NCI-H1436 treated with DMSO at 0.1 percent for 48 hours (cell line): ENCODE results near the gene SULT4A1.
A peak's percentile ranks its signal among the peaks of the same experiment; 100 is the strongest.
"Not testable (repeated sequence)": the region's sequence is repeated elsewhere in the genome, so short reads cannot be mapped to it uniquely, and the experiment has no call there.

ENCODE experiments used
- DNase-seq: peaks from one replicate; lab custom pipeline; 2025; lab: John Stamatoyannopoulos, UW

SULT4A1 gene

DNA sequence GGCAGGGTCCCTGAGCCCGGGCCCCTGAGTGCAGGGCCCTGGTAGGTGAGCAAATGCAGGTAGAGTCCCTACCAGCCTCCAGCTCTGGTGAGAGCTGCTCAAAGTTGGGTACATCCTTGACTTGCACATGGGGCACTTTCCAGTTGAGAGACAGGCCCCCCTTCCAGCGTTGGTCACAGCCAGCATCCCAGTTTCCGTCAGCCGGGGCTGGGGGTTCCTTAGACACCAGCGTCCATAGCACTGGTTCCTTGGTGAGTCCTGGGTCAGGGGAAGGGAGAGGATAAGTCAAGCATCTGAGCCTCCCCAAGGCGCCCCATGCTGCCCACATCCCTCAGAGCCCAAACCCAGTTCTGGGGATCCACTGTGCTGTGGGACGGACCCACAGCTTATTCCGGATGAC lies 23.9 kb upstream of the SULT4A1 start:
- DNase-seq = no peak

DNA sequence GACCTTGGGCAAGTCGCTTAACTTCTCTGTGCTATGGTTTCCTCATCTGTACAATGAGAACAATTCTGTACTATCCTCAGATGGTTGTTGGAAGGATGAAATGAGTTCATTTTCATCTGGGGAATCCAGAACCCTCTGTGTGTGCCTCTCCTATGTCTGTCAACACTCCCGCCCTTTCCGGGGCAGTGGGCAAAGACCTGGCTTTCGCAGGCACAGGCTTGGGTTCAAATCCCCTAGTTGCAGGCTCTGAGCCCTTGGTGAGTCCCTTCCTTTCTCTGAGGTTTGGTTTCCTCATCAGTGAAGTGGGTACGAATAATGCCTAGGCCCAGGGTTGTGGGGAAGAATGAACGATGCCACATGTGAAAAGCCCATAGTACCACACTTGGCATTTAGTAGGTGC lies 23.5 kb upstream of the SULT4A1 start:
- DNase-seq = no peak

DNA sequence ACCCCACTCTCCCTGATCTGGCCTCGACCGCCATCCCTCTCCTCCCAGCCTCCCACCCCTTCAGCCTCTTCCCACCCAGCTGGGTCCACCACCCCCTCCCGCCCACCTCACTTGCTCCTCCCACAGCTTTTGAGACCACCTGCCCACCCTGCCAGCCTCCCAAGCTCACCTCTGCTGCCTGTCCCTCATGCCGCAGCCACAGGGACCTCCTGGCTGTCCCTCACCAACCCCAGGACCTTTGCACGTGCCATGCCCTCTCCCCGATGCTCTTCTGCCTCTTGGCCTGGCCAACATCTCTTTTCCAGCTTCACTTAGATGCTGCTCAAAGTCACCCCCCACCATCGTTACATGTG lies 23.0 kb upstream of the SULT4A1 start:
- DNase-seq = no peak

DNA sequence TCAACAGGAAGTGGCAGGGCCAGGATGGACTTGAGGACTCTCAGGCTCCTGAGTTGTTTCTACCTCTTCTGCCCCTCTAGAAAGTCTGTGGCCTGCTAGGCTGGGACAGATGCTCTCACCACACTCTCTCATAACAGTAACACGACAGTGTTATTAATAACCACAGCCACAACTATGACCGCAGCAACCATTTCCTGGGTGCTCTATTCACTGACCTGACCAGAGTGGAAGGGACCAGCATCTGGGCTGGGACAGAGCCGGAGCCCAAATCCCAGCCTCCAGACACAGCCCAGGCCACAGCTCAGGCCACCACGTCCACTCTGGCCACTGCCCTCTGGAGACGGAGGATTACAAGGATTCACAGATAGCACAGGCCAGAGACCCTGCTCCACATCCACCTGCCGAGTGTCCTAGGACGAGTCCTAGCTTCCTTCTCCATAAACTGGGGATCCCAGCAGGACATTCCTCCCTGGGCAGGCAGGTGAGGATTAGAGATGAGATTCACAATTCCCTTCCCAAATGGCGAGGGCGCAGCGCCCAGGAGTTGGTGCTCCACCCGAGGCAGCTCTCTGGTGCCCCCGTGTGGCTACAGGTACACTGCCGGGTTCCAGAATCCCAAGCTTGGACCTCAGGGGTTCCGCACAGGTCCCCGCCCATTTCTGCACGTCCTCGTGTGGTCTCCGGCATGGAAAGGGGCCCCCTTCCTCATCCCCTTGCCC lies 22.4 kb upstream of the SULT4A1 start:
- no peak for DNase-seq

DNA sequence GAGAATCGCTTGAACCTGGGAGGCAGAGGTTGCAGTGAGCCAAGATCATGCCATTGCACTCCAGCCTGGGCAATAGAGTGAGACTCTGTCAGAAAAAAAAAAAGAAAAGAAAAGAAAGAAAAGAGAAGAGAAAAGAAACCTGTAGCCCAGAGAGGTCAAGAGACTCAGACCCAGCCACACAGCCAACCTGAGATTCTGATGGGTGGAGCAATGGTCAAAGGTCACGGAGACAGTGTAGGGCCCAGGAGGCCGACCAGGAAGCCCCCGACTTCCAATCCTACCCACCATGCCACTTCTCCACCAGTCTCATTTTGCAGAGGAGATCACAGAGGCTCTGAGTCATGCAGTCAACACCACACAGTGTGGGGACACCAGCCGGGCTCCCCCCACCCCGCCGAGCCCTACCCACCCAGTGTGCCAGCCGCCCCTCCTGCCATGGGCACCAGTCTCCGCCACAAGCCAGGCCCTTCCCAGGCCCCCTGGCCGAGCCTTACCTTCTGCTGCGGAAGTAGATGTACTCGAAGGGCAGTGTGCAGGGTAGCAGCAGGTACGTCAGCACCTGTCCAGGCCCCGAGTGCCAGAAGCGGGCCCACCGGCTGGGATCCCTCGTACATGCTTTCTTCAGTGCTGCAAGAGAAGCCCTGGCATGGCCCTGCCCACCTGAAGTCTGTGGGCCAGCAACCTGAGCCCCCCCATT lies 21.6 kb upstream of the SULT4A1 start:
- no peak for DNase-seq

DNA sequence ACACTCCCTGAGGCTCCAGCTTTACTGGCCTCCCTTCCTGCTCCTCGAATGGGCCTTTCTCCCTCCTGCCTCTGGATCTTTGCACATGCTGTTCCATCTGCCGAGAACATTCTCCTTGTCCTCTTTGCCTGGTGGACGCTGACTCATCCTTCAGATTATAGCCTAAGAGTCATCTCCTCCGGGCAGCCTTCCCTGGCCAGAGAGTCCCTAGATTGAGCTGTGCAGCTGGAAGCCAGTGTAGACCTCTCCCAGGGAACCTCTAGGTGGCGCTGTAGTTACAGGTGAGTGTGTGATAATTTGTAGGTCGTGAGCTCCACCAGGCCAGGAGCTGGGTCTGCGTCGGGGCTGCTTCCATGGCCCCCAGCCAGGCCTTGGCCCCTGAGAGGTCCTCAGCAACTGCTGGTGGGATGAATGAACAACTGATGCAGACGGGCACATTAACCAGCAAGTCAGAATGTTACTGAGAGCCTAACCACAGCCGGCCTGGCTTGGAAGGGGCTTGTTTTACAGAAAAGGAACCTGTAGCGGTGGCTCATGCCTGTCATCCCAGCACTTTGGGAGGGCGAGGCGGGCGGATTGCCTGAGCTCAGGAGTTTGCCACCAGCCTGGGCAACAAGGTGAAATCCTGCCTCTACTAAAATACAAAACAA lies 20.8 kb upstream of the SULT4A1 start:
- DNase-seq = peak; percentile 3

DNA sequence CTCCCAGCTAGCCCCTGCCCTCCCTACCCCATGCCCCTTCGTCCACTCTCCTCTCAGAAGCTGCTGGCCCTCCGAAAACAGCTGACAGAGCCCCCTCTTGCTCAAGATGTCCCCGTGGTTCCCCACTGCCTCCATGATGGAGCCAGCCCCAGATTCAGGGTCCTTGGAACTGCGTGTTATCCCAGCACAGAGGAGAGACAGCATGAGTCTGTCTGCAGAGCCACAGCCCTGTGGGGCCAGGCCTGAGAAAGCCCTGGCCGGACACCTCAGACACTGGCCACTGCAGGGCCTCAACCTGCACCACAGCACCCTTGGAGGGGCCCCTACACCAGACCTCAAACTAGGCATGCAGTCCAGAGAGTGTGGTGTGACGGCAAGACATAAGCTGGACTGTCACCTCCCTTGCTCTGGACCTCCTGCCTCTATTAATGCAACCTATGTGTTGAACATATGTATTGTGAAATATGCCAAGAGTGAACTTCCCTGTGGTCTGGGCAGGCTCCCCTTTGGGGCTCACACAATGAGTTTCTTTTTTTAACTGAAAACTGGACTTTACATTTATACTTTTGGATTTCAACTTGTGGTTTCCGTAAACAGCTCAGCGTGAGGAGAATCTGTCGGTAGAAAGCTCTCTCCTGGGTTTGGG lies 19.9 kb upstream of the SULT4A1 start:
- DNase-seq = no peak

DNA sequence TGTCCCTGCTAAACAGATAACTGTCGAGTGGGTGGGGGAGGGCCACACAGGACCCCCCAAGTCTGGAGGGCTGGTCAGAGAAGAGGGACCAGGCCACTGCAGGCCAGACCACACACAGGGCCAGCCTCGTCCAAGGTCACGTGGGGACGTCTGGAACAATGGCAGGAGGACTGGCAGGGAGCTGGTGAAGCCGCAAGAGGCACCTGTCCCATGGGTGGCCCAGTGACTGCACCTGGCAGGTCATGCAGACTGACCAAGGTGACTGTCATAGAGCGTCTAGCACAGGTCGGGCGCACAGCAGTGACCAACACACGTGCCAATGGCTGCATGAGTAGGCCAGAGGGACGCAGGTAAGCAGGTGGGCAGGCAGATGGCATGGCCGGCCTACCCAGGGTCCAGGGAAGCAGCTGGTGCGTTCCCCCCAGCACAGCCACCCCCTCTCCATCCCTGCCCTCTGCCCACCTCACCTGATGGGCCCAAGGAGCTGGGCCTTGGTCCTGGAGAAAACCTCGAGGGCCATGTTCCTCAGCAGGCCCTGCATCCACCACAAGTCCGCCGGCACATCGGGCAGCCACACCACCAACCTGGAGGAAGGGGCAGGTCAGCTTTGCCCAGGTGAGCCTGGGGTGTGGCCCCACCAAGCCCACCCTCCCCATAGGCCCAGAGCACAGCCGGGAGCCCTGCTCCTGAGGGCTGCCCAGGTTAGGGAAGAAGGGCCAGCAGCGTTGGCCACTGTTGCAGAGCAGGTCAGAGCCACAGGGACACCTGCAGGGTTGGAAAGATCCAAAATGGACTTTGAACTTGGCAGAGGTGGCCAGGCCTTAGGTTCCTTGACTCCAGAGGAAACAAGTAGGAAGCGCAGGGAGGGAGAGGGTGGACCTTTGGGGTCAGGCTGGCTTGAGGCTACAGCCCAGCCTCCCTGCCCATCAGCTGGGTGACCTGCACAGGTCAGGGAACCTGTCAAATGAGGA lies 19.1 kb upstream of the SULT4A1 start:
- no peak for DNase-seq

DNA sequence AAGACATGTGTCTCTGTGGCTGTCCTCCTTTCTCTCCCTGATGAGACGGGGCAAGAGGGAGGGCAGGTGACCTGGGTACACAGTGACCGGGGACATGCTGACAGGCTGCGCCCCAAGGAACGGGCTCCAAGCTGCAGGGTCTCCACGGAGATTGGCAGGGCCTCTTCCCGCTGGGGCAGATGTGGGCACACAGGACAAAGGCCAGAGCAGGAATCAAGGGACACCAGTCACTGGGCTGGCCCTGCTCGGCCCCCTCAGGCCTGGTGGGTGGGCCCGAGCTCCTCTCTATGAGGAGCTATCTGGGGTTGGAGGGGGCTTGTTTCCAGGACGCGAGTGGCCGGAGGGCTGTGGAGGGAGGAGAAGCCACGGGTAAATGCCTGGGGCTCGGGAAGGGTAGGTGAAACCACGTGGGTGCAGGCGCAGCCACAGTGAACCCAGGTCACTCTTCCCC lies 18.3 kb upstream of the SULT4A1 start:
- no peak for DNase-seq

DNA sequence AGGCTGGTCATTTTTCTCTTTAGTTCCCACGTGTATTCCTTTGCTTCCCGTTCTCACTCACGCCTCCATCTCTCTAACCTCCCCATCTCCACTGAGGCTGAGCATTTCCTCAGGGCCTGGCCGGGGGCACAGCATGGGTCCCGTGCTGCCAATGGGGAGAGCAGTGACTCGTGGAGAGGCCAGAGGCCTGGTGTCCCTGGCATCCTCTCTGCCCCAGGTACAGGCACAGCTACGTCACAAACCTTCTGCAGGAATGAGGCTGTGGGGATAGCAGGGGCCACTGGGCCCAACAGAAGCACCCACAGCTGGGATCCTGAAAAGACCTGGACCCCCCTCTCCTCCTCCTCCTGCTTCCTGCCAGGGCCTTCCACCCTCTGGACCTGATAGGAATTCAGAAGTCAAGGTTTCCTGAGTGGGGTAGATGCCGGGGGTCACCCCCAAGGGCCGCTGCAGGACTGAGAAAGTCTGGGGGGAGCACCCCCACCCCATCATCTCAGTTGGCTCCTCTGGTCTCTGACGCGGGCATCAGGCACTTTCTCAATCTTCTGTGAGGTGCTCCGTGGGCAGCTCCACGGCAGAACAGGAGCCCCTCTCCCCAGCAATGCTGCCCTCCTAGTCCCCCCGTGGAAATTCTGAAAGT lies 17.7 kb upstream of the SULT4A1 start:
- no peak for DNase-seq

DNA sequence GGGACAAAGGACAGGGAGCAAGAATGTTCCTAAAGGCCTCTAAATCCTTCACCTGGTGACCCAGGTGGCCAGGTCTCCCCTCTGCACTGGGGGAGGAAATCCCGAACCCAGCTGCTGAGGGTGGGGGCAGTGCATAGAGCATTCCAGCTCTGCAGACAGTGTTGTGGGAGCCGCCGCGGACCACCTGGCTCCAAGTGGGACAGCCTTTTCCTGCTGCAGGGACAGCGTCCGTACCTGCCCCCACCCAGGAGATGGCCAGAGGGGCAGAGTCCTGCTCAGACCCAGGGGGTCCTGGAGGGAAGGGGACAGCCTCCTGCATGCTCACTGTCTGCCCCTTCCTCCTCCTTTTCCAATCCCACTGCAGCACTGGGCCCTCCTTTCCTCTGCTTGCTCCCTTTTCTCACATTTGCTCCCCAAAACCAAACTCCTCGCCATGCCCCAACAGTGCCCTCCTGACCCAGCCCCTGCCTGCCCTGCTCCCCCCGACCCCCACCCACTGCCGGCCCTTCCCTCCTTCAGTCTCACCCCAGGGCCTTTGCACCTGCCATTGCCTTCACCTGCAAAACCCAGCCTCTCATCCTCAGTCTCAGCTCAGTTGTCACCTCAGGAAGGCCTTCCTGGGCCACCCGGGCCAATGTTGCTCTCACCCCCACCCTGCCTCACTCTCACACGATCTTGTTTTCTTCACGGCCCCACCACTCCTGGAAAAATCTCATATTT lies 16.7 kb upstream of the SULT4A1 start:
- no peak for DNase-seq

DNA sequence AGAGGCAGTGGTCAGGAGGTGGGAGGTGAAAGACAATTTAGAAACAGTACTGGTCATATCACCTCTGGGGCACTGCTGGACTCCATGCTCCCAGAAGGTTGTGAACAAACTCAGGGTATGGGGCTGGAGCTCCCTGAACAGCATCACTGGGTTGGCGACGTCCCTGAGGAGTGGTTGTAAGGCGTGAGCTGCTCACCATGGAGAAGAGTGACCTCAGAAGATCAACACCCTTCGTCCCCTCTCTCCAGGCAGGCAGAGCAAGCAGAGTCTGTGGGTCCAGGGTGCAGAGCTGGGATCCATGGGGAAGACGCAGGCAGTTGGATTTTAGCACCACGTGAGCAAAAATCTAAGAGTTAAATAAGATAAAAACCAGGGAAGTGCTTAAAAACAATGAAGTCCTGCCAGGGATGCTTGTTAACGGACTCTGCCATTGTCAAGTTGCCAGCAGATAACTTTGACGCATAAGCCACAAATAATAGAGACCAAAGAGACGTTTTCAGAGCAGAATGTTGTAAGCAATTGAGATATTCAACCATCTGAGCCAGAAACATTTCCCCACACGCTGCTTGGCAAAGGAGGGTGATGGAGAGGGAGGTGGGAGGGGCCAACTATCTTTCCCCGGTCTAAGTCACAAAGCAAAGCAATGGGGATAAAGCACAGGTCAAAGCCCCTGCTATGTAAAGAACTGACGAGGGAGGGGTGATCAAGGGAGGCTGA lies 15.9 kb upstream of the SULT4A1 start:
- DNase-seq = no peak

DNA sequence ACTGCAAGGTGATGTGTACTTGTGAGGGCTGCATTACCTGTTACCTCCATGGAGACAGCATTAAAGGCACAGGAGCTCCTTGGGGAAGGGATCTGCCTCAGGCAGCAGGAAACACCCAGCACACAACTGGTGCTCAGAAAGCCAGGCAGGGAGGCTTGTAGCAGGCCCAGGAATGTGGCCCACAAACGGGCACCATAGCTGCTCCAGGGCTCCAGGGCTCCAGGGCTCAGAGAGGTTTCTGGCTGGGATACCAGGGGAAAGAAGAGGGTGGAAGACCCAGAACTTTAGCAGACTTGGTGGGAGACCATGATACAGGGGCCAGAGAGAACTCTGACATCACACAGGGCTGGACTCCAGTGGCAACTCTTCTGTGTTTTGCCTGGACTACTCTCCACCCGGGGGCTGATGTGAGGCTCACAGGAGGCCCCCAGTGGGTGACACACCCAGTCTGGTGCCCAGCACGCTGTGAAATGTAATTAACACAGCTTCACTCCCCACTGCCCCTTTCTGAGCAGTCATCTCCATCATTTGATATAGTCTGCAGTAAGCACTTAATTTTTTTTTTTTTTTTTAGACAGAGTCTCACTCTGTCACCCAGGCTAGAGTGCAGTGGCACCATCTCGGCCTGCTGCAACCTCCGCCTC lies 14.7 kb upstream of the SULT4A1 start:
- no peak for DNase-seq

DNA sequence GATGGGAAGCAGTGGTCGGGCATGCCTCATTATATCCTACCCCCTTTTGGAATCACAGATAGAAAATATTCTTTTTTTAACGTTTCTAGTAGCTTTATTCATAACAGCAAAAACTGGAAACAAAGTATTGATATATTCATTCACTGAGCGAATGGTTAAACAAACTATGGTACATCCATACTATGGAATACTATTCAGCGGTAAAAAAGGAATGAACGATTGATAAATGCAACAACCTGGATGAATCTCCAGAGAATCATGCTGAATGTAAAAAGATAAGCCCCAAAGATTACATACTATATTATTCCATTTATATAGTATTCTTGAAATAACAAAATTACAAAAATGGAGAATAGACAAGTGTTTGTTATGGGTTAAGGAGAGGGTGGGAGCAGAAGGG lies 7.5 kb upstream of the SULT4A1 start:
- no peak for DNase-seq

DNA sequence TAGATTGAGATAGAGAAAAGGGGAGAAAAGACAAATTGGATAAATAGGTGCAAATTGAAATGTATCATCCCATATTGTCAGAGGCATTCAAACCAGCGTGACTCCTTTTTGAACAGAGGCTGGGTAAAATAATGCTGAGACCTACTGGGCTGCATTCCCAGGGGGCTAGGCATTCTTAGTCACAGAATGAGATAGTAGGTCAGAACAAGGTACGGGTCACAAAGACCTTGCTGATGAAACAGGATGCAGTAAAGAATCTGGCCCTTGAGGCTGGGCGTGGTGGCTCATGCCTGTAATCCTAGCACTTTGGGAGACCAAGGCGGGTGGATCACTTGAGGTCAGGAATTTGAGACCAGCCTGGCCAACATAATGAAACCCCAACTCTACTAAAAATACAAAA lies 6.7 kb upstream of the SULT4A1 start:
- DNase-seq = not testable (repeated sequence)

DNA sequence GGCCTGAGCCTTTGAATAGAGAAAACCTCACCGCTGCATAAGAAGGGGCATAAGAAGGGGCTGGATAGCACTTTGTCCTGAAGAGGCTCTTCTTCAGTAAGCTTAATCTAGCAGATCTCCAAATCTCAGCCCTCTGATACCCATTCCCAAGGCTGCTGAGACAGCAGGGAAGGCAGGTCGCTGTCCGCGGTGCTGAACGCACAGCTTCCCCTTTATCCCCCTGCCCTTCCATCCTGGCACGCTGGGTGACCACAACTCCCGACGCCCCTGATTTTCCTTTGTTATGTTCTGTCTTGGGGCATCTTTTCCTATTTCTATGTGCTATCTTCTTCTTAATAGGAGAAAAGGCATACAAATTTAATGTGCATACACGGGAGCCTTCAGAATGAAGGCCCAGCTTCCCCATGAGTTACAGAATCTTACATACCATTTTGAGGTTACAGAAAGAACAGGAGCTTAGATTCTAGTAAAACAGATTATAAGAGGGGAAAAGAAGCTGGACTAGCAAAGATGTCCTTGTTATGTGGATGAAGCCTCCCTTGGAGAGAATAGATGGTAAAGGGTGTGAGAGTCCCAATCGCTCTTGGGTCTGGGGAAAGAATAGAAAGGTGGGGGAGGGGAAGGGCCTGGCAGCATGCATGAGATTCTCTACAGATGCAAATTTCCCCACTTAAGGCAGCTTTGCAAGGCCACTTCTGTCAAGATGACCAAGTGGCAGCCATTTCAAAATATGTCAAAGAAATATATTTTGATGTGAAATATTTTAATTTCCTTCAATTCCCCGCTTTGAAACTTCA lies 5.7 kb upstream of the SULT4A1 start:
- DNase-seq = no peak

DNA sequence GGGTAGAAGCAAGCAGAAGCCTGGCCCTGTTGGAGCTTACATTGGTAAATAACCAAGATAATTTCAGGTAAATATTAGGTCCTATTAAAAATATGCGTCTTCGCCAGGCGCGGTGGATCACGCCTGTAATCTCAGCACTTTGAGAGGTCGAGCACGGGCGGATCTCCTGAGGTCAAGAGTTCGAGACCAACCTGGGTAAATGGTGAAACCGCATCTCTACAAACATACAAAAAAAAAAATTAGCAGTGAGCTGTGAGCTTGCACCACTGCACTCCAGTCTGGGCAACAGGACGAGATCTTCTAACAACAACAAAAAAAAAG lies 529 bp upstream of the SULT4A1 start:
- no peak for DNase-seq

DNA sequence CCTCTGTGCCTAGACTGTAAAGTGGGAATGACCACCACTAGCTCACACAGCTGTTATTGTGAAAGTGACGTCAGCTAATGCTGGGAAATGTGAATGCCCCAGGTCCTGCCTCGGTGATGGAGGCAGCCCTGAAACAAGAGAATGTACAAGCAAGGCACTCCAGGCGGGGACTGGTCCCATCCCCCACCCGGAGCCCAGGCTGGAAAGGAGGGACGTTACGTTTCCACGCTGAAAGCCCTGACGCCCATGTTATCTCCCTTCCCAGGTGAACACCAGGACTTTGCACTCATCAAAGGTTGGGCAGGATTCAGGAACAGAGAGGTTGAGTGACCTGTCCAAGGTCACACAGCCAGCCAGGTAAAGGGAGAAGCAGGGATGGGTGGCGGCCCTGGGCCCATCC lies 784 bp downstream of the SULT4A1 start:
- DNase-seq = no peak

DNA sequence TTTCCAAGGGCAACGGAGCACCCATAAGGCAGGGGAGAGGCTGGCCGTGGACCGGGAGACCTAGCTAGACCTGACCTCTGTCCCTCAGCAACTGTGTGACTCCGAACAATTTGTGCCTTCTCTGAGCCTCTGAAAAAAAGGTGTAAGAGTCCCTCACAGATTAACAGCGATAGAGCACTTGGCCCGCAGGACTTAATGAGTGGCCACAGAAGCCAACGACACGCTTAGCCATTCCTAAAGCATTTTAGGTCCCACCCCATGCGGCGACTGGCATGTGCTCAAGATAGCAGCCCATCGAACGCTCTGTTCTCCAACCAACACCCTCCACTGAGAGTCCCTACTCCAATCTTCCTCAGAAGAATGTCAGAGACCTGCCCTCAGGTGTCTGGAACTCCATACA lies 1.5 kb downstream of the SULT4A1 start:
- no peak for DNase-seq
